D721Med (cell line): ENCODE measurements around the gene SCRN1.
A peak's percentile ranks its signal among the peaks of the same experiment; 100 is the strongest.

Experiments
- DNase-seq: peaks from one replicate; pipeline ENCODE4 v3.0.0; 2011; ENCODE audit warnings: low spot score; ENCODE audit not compliant: insufficient read length
- FAIRE-seq: peaks from 2 replicates; lab custom pipeline; 2011; peaks lifted over from hg19 to GRCh38; lab: Jason Lieb, UNC
- TF ChIP-seq, protein P1 (sequence below): IDR thresholded peaks from 2 replicates; pipeline ENCODE4 v1.5.1; 2012; ENCODE audit warnings: mild to moderate bottlenecking, control low read depth; ENCODE audit not compliant: insufficient read depth; ENCODE audit errors: missing control alignments

Gene SCRN1

DNA sequence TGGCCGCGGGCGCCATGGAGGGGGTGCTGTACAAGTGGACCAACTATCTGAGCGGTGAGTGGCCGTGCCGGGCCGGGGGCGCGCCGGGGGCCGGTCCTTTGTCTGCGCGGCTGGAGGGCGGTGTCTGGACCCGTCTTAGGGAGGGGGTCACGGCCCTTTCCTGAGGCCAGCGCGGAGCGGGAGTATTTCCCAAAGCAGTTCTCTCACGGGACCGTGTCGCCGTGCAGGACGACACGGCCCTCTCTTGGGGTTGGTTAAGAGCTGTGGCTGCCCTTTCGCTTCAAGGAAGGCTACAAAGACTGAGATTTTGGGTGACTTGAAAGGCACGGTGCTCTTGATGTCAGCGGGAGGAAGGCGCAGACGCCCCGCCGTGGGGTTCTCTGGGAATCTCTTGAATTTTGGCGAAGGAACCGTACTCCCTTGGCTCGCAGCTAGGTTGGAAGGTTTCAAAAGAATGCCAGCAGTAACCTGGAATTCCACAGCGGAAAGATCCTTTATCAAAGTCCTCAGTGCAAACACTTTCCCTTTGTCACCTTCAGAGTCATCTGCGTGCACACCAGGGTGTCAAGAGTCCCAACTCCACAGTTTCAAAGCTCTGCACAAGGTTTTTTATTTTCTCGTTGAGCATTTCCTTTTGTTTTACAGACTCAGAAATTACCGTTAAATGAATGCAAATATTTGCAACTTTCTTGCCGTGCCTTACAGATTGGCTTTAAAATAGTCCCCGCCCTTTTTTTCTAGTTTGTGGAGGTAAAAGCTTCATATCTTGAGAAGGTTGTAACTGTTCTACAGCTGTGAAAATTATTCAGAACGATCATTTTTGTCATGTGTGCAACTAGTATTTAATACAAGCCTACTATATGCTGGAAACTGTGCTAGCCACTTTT is 39.4 kb upstream of the SCRN1 start:
- FAIRE-seq, result no peak
- TF ChIP-seq, protein P1, sequence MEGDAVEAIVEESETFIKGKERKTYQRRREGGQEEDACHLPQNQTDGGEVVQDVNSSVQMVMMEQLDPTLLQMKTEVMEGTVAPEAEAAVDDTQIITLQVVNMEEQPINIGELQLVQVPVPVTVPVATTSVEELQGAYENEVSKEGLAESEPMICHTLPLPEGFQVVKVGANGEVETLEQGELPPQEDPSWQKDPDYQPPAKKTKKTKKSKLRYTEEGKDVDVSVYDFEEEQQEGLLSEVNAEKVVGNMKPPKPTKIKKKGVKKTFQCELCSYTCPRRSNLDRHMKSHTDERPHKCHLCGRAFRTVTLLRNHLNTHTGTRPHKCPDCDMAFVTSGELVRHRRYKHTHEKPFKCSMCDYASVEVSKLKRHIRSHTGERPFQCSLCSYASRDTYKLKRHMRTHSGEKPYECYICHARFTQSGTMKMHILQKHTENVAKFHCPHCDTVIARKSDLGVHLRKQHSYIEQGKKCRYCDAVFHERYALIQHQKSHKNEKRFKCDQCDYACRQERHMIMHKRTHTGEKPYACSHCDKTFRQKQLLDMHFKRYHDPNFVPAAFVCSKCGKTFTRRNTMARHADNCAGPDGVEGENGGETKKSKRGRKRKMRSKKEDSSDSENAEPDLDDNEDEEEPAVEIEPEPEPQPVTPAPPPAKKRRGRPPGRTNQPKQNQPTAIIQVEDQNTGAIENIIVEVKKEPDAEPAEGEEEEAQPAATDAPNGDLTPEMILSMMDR, result no peak

DNA sequence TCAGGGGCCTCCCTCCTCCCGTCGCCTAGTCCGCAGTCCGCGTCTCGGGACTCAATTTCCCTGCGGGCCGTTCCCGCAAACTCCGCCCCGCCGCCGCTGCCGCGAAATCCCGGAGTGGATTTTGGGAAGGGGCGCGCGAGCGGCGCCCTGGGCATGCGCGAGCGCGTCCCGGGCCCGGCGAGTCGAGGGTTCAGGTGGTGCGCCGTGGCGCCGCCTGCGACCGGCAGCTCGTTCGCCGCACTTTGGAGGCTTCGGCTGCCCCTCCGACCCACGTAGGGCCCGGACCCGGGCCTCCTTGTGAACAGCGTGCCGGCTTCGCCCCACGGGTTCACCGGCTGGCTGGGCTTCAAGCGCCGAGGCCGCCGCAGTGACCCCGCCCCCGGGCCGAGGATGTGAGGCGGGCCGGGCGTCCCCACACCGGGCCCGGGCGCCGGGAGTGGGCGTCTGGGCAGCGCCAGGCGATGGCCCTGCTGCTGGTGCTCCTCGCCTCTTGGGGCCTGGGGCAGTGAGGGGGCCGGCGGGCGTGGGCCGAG is 38.7 kb upstream of the SCRN1 start, which contains the start of gene PLEKHA8:
PLEKHA8 (plus strand) TSS at position 197 of the 533 bp plus-strand sequence. CDS start 351 bp downstream, outside the sequence.
- DNase-seq (peak; percentile 64), FAIRE-seq (no peak)
- TF ChIP-seq, protein P1, result no peak

More for the DNA sequence above, 39.4 kb upstream of the SCRN1 start:
- DNase-seq, result no peak

DNA sequence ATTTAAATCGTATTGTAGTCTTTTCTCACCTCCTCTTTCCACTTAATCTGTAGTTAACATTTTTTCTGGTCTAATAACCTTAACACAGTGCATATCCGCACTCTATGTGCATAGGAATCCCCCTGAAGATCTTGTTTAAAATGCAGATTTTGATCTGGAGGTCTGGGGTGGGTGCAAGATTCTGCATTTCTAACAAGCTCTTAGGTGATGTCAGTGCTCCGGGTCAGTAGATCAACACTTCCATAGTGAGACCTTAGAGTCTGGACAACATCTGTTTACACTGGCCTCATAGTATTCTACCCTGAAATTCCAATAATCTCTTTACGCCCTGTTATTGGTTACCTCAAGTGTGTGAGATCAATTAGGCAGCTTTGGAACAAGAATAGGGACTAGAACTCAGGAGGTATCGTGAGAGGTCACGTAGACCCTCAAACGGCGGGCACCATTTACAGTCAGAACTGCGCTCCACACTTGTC is 38.2 kb upstream of the SCRN1 start:
- DNase-seq (no peak), FAIRE-seq (no peak)
- TF ChIP-seq, protein P1, result no peak

DNA sequence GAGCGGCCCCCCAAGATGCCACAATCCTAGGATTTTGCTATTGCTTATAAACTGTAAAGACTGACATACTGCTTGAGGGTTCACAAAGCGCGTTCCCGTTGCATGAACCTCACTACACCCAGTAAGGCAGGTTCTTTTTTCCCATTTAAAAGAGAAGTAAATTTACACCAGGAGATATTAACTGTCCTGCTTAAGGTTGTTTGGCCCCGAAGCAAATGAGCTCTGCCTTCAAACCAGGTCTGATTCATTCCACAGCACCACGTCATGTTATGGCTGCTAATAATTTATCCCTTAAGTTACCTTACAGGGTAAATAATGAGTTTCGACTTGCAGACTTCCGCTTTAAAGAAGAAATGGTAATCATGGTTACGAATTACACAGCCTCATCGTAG is 37.5 kb upstream of the SCRN1 start:
- DNase-seq (no peak), FAIRE-seq (no peak)
- TF ChIP-seq, protein P1, result no peak

DNA sequence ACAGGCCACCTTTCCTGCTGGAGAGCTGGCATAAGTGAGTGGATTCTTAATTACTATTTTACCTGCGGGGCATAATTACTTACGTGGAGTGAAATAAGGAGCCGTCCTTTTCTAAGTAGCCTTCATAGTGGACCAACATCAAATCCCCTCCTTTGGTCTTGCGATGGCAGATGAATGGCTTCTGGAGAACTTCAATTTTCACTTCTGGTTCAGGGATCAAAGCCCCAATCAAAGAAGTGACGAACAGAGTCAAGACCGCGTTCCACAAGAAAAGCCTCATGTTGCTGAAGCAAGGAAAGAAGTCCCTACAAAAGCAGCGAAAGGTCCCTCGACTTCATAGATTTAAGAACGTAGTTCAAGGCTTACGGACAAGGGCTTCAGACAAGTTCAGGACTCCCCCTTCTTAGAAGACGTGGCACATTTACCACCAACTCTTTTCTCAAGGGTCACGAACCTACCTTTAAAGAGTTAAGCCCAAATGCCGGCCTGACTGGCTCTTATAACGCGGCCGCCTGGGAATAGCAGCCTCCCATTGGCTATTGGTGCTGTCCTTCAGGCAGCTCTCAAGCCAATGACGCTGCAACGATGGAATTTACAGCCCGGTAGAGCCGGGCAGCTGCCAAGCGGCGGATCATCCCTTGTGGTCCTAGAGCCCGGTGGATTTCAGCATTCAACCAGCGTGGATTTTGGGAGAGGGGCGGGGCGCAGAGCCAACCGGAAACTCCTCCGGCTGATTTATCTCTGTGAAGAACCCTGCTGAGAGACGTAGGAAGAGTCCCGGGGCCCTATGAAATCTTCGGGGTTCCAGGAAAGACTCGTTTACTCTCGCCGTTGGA is 36.8 kb upstream of the SCRN1 start, which contains the start of gene FKBP14:
FKBP14 (minus strand) TSS at position 474 of the 836 bp plus-strand sequence; CDS start at position 280, 194 bp downstream.
- FAIRE-seq (no peak), DNase-seq (peak; percentile 53)
- TF ChIP-seq, protein P1, result no peak

DNA sequence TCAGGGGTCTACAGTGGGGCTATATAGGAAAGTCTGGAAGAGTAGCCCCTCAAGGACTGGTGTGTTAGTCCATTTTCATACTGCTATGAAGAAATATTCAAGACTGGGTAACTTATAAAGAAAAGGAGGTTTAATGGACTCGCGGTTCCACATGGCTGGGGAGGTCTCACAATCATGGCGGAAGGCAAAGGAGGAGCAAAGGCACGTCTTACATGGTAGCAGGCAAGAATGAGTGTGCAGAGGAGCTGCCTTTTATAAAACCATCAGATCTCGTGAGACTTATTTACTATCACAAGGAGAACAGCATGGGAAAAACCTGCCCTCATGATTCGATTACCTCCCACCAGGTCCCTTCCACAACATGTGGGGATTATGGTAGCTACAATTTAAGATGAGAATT is 33.9 kb upstream of the SCRN1 start:
- FAIRE-seq (no peak), DNase-seq (no peak)
- TF ChIP-seq, protein P1, result no peak
